ENCODE results near the gene ARHGEF17. TPM values are rescaled to one million over a fixed set of nuclear protein-coding genes. Genes with fewer than 3 reads are reported as not detected.
A peak's percentile ranks its signal among the peaks of the same experiment; 100 is the strongest.

ARHGEF17 gene
- total RNA-seq, 1 donor from 2014 or later = 19.2 TPM

DNA sequence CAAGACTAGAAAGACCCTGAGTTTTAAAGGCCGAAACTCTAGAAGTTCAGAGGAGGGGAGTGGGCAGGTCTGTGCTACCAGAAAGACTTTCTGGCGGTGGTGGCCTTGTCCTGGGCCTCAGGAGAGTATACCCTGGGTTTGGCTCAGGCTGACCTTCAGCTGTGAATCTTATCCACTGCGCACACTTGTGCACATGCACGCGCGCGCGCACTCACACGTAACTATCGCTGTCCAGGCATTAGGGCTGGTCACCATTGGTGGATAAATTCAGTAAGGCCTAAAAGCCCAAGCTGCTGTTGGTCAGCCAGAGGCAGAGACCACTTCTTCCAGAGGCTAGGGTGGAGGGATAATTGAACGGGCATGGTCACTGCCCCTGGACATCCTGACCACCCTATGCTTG is 25.1 kb downstream of the ARHGEF17 start:
- no peak for DNase-seq

DNA sequence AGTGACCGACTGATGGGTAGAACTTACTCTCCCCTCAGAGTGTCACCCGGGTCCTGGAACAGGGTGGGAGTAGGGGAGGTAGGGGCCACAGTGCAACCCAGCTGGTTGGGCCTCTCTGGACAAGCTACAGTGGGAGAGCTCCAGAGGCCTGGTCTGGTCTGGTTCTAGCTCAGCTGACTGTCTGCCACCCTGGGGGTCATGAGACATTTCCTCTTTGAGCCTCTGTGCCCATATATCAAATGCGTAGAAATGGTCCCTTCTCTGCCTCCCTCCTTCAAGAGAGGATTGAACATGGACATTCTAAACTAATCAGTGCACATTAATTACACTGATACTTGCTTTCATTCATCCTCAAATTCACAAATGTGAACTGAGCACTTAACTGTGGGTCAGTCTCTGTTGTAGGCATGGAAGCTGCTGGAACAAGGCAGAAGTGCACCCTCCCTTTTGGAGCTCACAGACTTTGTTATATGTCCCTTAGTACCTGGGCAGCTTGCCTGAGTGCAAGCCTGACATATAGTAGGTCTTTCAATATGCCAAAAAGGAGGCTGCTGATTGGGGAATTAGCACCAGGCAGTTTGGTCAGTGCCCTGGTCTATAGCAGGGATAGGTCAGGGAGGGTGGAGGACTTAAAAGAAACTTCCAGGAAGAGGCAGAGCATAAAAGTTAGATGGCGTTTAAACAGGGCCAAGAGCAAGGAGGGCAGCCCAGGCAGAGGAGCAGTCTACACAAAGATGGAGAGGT is 25.7 kb downstream of the ARHGEF17 start:
- no peak for DNase-seq

DNA sequence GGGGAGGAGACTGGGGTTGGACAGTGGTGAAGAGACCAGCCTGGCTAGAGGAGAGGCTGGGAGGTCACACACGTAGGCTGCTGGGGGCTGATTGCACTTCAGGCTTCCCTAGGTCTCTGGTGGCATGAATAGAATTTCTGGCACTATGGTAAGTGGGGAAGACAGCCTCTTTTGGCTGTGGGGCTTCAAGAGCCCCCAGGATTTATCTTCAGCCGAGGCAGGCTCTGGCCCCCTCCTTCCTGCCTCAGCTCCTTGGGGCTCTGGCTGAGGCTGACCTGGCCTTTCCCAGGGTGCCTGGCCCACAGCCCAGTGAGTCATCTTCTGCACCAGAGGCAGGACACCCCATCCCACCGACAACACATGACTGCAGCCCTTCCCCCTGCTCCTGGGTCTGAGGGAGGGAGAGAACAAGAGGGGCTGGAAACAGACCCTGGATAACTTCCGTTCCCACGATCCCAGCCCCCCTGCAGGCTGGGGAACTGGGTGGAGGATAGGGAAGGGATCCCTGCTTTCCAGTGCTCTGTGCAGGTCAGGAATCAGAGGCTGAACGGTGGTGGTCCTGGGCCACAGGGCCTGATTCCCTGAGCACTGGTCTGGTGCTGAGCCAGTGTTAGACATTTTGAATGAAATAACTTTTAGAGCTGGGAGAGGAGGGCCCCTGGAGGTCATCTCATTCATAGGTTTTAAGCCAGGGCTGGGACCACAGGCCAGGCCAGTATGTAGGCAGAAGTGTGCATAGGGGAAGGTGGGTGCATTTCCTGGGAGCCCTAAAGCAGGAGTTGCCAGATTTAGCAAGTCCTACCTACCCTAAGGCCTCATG is 26.5 kb downstream of the ARHGEF17 start:
- DNase-seq = no peak

DNA sequence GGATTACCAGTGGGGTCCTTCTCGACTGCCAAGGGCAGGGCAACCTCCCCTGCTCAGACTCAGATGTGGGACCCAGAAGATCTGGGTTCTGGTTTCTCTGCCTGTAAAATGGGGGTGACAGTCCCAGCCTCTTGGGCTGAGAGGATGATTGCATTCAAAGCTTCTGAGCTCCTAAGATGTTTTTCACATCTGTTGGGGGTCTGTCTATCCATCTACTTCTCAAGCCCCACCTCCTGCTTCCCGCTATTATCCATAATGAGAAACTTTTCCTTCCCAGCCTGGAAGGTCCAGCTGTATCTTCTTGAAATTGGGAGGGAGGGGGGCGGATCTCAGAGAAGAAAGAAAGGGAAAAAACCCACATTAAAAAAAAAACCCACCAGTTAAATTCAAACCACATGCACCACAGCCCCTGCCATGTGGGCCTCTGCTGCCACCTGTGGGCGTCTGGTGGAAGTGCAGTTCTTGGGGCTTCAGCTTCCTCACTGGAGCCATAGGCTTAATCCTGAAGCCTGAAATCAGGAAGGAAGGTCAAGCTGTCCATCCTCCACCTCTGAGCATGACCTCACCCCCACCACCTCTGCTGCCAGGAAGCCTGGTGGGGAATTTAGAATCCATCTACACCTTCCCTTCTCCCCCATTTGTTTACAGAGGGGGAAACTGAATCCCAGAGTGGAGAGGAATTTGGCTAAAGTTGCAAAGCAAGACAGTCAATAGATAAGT is 27.3 kb downstream of the ARHGEF17 start:
- peak; percentile 58 for DNase-seq

DNA sequence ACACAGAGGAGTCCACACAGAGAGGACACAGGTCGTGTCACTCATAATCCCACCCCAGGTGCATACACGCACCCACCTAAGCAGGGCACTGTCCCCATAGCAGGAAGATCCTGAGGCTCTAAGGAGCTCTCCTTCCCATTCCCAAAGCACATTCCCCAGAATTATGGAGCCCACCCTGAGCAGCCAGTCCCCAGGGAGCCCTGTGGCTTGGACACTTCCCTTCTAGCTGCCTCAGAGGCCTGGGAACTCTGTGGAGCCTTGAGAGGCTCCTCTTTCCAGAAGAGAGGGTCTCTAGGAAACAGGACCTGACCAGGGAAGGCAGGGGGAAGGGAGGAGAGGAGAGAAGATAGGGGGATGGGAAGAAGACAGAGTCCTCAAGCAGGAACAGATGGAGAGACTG is 29.8 kb downstream of the ARHGEF17 start:
- DNase-seq = no peak

DNA sequence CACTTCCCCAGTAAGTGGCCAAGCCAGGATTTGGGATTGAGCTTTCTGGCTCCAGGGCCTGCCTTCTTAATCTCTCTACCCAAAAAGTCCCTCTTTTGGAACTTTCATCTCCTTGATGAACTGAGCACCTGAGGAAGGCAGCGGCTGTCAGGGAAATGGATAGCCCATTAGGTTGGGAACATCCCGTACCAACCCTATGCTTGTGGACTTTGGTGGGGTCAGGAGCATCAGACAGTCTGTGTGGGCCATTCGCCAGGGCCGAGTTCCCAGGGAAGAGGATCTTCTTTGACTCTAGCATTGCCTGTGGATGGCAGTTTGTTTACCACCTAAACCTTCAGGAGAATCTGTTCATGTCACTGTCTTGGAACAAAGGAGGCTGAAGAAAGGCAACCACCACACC is 30.2 kb downstream of the ARHGEF17 start:
- no peak for DNase-seq

DNA sequence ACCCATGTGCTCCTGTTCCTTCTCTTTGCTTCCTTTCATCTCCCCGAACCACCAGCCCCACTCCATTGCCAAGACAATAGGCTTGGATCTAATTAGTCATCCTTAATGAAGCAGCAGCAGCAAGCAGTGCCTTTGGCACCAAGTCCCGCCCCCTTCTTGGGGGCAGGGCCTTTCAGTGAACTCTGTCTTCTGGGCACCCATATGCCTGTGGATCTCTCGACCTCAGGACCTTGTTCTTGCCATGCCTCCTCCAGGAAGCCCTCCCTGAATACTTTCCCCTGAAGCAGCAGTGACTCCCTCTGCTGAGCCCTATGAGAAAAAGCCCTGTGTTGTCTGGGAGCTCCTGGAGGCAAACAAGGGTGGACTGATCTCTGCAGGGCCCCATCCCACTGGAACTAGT is 32.1 kb downstream of the ARHGEF17 start:
- DNase-seq = no peak

DNA sequence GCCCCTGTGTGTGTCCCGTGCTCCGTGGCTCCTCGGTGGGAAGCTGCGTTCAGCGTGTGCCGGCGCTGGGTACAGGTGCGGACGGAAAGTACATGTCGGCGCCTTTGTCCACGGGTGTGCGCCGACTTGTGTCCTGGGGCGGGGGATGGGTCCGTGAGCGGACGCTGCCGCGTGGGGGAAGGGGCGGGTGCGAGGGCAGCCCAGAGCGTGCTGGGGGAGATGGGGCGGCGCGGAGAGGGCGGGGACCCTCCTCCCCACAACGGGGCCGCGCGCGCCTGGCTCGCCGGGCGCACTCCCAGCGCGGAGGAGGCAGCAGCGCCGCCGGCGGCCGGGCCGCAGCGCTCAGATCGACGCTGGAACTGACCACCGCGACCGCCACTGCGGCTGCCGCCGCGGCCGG is 34.6 kb downstream of the ARHGEF17 start:
- peak; percentile 23 for DNase-seq

DNA sequence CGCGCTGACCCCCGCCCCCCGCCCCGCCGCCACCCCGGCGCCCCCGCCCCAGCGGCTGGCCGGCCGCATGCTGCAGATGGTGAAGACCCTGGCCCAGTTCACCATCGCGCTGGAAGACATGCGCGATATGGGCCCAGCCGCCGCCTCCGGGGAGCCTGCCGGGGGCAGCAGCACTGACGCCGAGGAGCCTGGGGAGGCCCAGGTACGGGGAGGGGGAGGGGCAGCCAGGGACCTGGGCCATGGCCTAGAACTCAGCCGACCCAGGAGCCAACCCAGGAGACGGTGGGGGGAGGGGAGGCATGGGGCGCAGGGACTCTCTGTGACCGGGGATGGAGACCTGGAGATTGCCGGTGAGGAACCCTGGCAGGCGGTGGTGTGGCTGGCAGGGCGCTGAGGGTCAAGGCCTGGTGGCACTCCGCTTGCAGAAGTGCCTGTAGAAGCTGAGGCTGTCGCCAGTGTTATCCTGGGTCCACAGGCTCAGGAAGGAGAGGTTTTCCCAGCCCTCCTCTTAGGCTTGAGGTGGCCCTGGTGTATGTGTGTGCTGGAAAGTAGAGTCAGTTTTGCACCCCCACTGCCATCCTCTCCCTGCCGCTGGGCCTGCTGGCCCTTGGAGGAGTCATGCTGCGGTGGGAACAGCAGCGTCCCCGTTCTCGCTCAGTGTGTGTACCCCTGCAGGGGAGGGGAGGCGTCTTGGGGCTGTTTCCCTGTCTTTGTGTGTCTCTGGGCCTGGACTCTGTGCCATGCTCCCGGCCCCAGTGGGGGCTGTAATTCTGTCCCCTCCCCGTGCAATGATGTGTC is 35.2 kb downstream of the ARHGEF17 start:
- DNase-seq = no peak

DNA sequence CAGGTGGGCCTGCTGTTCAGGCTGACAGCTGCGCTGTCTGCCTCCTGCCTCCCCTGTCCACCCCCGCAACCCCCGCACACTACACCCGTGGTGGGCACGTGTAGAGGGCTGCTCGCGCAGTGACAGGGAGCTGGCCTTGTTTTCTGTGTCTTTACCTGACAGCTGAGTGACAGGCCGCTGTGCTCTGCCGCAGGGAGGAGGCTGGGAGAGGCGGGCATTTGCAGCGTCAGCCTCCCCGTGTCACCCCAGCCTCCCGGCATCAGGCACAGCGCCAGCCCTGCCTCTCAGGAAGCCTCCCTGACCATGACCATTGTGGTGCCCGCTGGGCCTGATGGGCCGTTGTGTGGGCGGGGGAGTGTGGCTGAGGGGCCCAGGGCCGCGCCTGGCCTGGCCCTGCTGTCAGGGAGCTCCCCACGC is 36.1 kb downstream of the ARHGEF17 start:
- peak; percentile 40 for DNase-seq

DNA sequence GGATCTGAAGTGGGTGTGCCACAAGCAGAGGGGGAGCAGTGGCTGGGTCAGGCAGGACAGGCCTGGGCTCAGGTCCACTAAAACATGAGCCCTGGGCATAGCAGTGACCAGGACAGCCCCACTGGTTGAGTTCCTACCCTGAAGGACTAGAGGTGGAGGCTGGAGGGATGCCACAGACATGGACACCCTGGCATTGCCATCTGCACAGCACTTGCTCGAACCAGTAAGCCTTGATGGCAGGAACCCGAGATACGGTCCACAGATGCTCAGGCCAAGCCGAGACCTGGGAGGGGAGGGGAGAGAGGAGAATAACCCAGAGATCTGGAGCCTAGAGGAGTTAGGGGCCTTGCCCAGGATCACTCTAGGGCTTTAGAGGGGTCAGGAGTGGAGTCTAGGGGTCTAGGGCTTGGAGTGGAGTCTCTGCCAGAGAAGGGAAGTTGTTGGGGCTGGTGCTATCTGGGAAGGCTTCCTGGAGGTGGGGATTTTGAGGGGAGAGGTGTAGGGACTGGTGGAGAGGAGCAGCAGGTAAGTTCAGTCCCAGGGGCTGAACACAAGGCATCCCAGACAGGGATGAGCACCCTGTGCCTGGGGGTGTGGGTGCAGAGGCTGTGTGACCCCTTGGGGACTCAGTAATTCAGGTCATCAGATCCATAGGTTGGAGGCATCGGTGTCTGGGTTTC is 37.5 kb downstream of the ARHGEF17 start:
- no peak for DNase-seq

DNA sequence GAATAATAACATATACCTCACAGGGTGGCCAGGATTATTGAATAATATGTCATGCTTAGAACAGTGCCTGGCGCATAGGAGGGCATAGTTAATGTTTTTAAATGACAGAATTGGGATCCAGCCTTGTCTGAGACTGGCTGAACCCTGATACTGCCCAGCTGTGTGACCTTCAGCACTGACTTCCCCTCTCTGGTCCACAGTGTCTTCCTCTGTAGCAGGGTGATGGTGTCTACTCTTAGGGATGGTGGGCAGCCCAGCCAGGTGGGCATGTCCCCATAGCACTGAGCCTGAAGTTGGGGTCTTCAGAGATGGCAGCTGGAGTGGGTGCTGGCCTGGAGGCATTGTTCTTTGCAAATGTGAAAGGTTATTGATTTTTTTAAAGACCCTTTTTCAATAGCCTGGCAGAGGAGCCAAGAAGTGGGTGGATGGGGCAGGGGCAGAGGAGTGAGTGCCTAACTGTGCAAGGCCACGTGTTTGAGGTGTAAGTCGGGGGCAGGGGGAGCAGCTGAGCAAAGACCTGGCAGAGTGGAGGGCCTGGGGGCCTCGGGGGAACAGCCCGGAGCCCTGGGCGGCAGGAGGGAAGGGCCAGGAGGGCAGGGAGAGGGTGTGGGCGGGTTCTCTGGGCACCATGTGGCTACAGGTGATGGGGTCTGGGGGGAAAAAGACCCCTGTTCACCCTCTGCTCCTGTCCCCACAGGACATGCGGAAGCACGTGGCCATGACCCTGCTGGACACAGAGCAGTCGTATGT is 38.3 kb downstream of the ARHGEF17 start:
- DNase-seq = no peak

DNA sequence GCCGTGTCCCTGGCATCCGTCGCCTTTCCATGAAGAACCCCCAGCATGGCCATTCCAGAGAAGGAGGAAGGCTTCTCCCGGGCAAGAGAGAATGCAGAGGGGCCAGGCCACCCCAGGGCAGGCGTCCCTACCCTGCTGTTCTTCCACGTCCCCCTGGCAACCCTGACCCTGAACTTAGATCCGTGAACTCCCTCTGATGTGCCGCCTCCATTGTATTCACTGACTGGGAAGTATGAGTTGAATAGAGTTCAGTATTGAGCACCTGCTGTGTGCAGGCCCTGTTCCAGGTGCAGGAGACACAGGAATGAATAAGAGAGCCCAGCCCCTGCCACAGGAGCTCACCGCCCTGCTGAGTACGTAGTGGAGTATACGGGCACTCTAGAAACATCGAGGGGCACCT is 39.0 kb downstream of the ARHGEF17 start:
- DNase-seq = no peak

DNA sequence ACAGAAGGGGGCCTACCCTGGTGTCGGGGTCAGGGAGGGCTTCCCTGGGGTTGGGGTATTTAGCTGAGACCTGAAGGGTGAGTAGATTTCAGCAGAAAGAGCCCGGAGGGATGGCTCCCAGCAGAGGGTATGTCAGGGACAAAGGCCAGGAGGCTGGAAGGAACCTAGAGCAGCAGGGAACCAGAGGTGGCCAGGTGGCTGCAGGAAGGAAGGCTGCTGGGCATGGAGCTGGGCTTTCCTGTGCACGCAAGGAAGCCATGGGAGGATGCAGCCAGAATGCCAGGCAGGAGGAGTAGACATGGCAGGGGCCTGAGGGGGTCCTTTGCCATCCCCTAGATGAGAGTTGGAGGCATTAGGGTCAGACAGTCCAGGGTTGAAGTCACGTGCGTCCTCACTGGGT is 40.8 kb downstream of the ARHGEF17 start:
- DNase-seq = no peak

DNA sequence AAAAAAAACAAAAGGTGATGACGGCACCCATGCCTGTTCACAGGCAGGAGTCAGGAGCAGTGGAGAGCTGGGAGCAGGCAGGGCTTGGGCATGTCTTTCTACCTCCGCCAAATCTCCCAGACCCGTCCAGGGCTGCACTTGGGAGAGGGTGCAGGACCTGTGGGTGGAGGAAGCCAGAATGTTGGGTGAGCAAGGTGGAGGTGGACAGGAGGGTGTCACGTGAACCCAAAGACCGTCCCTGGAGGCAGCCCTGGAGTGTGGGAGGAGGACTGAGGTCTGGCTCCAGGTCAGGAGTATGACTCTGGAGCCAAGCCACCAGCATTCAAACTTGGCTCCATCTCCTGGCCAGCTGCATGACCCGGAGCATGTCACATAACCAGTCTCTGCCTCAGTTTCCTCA is 41.6 kb downstream of the ARHGEF17 start:
- DNase-seq = no peak

DNA sequence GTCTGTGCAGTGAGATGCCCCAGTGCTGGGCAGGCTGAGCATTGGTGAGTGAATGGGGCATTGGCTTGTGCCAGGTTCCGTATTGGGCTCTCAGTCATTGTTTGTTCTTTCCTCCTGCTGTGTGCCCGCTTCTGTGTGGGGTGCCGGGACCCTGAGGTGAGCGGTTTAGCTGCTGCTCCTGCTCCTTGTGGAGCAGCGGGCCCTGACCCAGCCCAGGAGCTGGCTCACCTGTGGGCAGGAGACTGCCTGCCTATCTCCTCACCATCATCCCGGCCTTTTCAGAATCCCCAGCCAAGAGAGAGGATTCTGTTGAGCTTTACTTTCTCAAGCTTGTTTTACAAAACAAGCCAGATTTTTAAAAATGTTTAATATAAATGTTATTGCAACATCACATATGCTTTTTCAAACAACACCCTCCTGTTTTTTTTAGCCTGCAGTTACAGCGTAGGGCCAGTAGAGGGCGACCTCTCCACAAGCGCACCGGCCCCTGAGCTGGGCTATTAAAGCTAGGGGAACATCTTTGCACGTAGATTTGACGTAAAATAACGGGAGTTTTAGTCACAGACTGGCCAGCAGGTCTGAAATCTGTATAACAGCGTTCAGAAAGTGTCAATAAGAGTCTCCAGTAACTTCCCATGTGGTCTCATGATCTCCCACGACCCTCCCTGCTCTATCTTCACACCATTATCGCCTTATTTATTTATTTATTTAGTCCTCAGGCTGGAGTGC is 43.0 kb downstream of the ARHGEF17 start:
- no peak for DNase-seq

DNA sequence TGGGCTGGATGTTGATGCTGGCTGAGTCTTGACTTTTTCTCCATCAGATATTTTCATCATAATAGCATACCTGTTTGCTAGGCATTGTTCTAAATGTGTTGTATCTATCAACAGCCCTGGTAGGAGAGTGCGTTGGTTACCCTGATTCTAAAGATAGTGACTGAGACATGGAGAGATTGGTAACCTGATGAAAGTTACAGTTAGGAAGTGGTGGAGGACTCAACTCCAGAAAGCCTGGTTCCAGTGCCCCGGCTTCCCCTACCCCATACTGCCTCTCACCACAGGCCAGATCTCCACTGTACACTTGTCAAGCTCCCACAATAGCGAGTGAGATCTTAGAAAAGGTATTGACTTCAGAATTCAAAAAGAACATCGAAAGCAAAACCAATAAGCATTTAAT is 45.3 kb downstream of the ARHGEF17 start:
- DNase-seq = no peak

DNA sequence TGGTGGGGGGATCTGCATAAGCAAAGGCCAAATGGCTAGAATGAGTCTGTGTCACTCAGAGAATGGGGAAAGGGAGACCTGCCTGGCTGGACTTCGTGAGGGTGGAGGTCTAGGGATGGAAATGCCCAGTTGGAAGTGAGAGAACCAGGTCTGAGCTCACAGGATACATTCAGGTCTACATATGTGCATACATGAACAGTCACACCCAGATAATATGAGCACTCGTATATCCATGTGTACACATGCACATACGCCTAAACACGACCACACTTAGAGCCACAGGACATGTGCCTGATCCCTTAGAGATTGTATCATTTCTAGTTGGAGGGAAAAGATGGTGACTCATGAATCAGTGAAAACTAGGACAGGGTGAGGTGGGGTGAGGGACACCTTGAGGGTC is 47.0 kb downstream of the ARHGEF17 start:
- no peak for DNase-seq

DNA sequence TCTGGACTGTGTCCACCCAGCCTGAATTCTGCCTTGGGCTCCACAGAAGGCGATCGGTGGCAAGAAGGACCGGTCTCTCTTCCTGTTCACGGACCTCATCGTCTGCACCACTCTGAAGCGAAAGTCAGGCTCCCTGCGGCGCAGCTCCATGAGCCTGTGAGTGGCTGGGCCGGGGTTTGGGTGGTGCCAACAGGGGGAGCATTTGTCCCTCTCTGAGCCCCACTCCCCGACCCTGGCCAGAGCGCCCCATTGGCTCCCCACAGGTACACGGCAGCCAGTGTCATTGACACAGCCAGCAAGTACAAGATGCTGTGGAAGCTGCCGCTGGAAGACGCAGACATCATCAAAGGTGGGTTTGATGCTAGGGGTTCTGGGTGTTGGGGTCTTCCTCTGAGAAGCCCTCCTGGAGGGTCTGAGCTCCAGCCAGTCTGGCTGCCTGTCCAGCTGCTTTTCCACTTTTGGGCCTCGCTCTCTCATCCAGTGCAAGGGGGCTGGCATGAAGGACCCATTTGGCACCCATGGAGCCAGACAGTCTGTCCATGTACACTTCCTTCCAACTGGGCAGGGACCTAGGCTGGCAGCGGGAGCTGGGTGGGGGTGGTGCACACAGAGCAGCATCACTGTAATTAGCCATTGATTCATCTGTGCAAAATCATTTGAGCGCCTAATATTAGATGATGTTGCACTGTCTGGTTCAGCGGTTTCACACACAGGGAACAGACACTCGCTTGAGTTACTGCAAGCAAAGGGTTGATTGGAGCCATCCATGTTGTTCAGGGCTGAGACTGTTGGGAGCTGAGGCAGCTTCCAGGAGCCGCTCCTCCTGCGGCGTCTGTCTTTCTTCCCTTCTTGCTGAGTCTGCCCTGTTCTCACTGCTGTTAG is 49.1 kb downstream of the ARHGEF17 start:
- no peak for DNase-seq
